H1 (cell line): ENCODE results near the gene CSTF2T.

Source experiments
- ATF2 ChIP-seq: IDR thresholded peaks from 2 replicates; pipeline ENCODE4 v1.6.1; 2012; ENCODE audit warnings: low read length, inconsistent platforms
- BACH1 ChIP-seq: IDR thresholded peaks from 2 replicates; pipeline ENCODE4 v1.6.1; 2012; ENCODE audit warnings: low read length, improper control_type of control experiment
- CREB1 ChIP-seq: IDR thresholded peaks from 2 replicates; pipeline ENCODE4 v1.6.1; 2012; ENCODE audit warnings: inconsistent platforms
- CTBP2 ChIP-seq: IDR thresholded peaks from 2 replicates; pipeline ENCODE4 v1.7.0; 2011; ENCODE audit warnings: borderline replicate concordance, mild to moderate bottlenecking, moderate library complexity, mixed read lengths, low read length; ENCODE audit not compliant: insufficient read depth, insufficient read length
- CTCF ChIP-seq, 3 experiments: IDR thresholded peaks; 1 replicate in 2 of 3; 2 replicates in 1 of 3; pipeline versions ENCODE4 v1.5.1 to v1.6.1; 2011; ENCODE audit warnings: low read length in 3 of 3, mild to moderate bottlenecking in 3 of 3, inconsistent platforms in 2 of 3, low read depth in 1 of 3, moderate library complexity in 1 of 3; ENCODE audit not compliant: insufficient read depth in 1 of 3; ENCODE audit errors: control extremely low read depth in 1 of 3
- E2F6 ChIP-seq: IDR thresholded peaks from 2 replicates; pipeline ENCODE4 v1.6.1; 2012; ENCODE audit warnings: inconsistent platforms
- GABPA ChIP-seq: IDR thresholded peaks from 2 replicates; pipeline ENCODE4 v1.6.1; 2011; ENCODE audit warnings: mild to moderate bottlenecking, low read length, moderate library complexity, borderline replicate concordance; ENCODE audit not compliant: insufficient read depth
- JUND ChIP-seq: IDR thresholded peaks from 2 replicates; pipeline ENCODE4 v1.6.1; 2011; ENCODE audit warnings: mild to moderate bottlenecking, improper control_type of control experiment, low read length
- POLR2AphosphoS5 ChIP-seq: IDR thresholded peaks from 2 replicates; pipeline ENCODE4 v1.6.1; 2011; ENCODE audit warnings: low read depth, low read length
- SAP30 ChIP-seq: fragments of 300-600 bp; sonication (generic); IDR thresholded peaks from 2 replicates; pipeline ENCODE4 v1.7.1; 2012; ENCODE audit warnings: low read length, moderate library complexity, mild to moderate bottlenecking, inconsistent platforms; ENCODE audit not compliant: insufficient read depth, insufficient replicate concordance
- SRF ChIP-seq: IDR thresholded peaks from 2 replicates; pipeline ENCODE4 v1.6.1; 2011; ENCODE audit warnings: mild to moderate bottlenecking, low read depth, low read length, moderate library complexity

- TF ChIP-seq JUND (no peak), CTCF (IDR thresholded peaks at IDR 0.05; ENCODE audit: control extremely low read depth in 1 of 3, insufficient read depth in 1 of 3, low read depth in 1 of 3, low read length in 3 of 3) (no peak), GABPA (no peak), POLR2AphosphoS5 (no peak), BACH1 (no peak), ATF2 (no peak), SRF (no peak), CTBP2 (no peak), CREB1 (no peak), E2F6 (no peak), SAP30 (no peak)
These were observed 27.3 kb downstream of the CSTF2T start for GRCh38 chr10:51672039-51672535.
